AG04450 (cell line): ENCODE results near the gene VIPR2. TPM values are rescaled to one million over a fixed set of nuclear protein-coding genes. Genes with fewer than 3 reads are reported as not detected.

Experiments
- CTCF ChIA-PET: fragments of 300-600, 350-600 bp; formaldehyde crosslinking; extraction: SDS; loops from one replicate; lab custom pipeline; 2022; ENCODE audit warnings: antibody characterized with exemption, inconsistent platforms; lab: Charles Lee
- POLR2A ChIA-PET: fragments of 350-600 bp; formaldehyde crosslinking; extraction: SDS; loops from one replicate; lab custom pipeline; 2021; ENCODE audit warnings: antibody characterized with exemption, inconsistent platforms; lab: Yijun Ruan, JAX
- DNase-seq: peaks from one replicate; pipeline ENCODE4 v3.0.0-alpha.2; 2011; ENCODE audit warnings: low read depth, low spot score
- H3K27ac ChIP-seq: one replicate; pipeline ENCODE4 v1.5.1; 2012; ENCODE audit warnings: low read depth, low read length, control low read depth
- H3K27me3 ChIP-seq: one replicate; pipeline ENCODE4 v1.6.0; 2012; ENCODE audit warnings: low read length; ENCODE audit not compliant: control insufficient read depth, insufficient read depth
- H3K4me3 ChIP-seq: 2 replicates; pipeline ENCODE4 v1.5.1; 2011; ENCODE audit warnings: mild to moderate bottlenecking, low read depth, low read length, control low read depth
- H3K9me3 ChIP-seq: 2 replicates; pipeline ENCODE4 v1.5.1; 2012; ENCODE audit warnings: low read length; ENCODE audit not compliant: control insufficient read depth, insufficient read depth
- polyA plus RNA-seq: library from polyadenylated mRNA; depleted of rRNA; stranded (reverse); fragments of >200 nt; gene quantifications from 2 replicates; pipeline ENCODE4 v1.2.3, GENCODE V29; 2011
- TF ChIP-seq, protein P1 (sequence below): IDR thresholded peaks from 2 replicates; pipeline ENCODE4 v1.5.1; 2011; ENCODE audit warnings: low read depth, low read length, control low read depth, inconsistent platforms

Gene VIPR2
- polyA plus RNA-seq, 1 experiment: not detected

DNA sequence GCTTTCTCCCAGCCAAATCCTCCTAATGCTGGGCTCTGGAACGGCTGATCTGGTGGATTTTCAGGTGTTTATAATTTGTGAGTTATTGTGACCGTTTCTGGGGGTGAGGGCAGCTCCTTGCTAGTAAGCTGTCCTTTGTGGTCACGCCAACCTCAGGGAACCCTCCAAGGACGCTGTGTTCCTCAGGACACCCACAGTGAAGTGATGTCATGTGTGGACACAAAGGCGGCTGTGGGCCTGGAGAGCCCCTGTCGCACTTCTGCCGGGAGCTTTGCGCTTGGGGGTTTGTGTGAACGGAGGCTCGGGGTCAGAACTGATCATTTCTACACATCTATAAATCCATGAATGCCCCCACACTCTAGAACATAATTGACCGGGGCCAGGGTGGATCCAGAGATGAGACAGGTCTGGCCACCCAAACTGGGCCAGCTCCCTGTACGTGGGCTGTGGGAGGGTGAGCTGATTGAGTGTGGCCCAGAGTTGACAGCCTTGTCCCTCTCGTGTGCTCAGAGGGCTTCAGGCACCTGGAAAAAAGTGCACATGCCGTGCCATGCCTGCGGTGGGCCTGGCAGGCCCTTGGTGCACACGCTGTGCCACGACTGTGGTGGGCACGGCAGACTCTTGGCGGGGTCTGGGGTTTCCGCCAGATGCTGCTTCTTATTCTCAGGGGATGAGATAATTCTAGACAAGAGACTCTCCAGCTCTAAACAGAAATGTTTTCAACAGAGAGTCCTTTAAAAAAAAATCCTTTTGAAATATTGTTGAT, 130.2 kb downstream of the VIPR2 start:
- POLR2A ChIA-PET: no interaction called here
- H3K27ac ChIP-seq: no peak overlapping the region
- no peaks in the 10 kb centered on the region for H3K27me3 ChIP-seq

DNA sequence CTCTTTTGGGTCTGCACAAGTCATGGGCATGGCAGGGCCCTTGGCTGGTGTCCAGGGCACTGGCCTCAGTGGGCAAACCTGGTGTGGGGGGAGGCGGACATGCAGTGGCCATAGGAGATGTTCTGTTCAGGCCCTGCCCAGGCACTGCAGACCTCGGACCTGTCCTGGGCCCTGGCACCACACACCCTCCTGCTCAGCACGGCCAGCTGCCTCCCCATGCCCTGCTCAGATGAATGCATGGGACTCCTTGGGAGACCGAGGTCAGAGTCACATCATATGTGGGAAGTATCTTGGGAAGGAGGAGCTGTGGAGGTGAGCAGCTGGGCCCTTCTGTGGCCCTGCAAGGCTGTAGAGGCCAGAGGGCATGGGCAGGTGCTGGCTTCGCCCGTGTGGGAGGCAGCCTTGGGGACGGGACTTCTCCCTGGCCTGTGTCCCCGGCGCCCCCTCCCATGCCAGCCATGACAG, 130.8 kb downstream of the VIPR2 start:
- no peak overlapping the region for H3K27ac ChIP-seq
- H3K9me3 ChIP-seq: peaks cover 57% of the 10 kb centered on the region
- CTCF ChIA-PET: no interaction called here
- no peaks in the 10 kb centered on the region for H3K27me3 ChIP-seq
- no peak overlapping the region for H3K4me3 ChIP-seq
- TF ChIP-seq, protein P1, sequence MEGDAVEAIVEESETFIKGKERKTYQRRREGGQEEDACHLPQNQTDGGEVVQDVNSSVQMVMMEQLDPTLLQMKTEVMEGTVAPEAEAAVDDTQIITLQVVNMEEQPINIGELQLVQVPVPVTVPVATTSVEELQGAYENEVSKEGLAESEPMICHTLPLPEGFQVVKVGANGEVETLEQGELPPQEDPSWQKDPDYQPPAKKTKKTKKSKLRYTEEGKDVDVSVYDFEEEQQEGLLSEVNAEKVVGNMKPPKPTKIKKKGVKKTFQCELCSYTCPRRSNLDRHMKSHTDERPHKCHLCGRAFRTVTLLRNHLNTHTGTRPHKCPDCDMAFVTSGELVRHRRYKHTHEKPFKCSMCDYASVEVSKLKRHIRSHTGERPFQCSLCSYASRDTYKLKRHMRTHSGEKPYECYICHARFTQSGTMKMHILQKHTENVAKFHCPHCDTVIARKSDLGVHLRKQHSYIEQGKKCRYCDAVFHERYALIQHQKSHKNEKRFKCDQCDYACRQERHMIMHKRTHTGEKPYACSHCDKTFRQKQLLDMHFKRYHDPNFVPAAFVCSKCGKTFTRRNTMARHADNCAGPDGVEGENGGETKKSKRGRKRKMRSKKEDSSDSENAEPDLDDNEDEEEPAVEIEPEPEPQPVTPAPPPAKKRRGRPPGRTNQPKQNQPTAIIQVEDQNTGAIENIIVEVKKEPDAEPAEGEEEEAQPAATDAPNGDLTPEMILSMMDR: no peak
- no peak for DNase-seq
- POLR2A ChIA-PET: no interaction called here

More for the DNA sequence above, 130.2 kb downstream of the VIPR2 start:
- no peak overlapping the region for H3K4me3 ChIP-seq
- no peak for DNase-seq
- TF ChIP-seq, protein P1: no peak
- H3K9me3 ChIP-seq: peaks cover 61% of the 10 kb centered on the region
- CTCF ChIA-PET: no interaction called here

DNA sequence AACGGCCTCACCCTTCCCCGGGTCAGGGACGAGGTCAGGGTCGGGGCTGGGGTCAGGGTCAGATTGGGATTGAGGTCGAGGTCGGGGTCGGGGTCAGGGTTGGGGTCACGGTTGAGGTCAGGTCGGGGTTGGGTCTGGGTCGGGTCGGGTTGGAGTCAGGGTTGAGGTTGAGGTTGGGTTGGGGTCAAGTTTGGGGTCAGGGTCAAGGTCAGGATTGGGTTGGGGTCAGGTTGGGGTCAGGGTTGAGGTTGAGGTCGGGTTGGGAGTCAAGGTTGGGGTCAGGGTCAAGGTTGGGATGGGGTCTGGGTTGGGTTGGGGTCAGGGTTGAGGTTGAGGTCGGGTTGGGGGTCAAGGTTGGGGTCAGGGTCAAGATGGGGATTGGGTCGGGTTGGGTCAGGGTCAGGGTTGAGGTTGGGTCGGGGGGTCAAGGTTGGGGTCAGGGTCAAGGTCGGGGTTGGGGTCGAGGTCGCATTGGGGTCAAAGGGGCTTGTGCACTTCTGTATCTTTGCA, 131.4 kb downstream of the VIPR2 start:
- no peaks in the 10 kb centered on the region for H3K27me3 ChIP-seq
- ChIA-PET CTCF (no interaction called here), POLR2A (no interaction called here)
- H3K27ac ChIP-seq: no peak overlapping the region
- no peak for DNase-seq
- H3K4me3 ChIP-seq: no peak overlapping the region
- H3K9me3 ChIP-seq: peaks cover 57% of the 10 kb centered on the region
- TF ChIP-seq, protein P1: no peak

DNA sequence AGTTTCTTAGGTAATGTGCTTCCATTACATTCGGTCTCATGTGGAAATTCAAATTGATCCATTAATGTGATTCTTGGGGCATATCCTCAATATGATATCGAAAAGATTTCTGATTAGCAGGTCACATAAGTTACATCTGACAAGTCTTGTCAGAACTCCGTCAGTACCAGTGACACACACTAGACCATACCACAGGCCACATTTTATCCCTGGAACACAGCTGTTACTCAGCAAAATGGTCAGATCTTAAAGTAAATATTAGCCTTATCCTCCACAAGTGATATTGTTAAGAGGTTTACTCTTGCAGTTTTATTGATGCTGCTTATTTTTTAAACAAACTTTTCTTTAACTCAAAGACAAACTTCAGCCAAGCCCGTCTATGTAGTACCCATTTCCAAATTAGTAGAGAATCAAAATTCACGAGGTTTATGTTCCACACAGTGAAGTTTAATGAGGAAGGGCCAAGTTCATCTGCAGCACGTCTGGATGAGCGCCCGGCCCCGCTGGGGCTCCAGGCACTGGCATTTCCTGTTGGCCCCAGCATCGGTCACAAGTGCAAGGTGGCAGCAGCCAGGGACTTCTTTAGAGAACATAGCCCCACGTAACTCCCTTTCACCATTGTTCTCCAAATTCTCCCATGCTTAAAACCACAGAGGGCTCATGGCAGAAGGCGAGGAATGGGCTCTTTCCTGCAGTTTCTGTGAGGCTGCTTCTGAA, 132.2 kb downstream of the VIPR2 start:
- Histone ChIP-seq H3K27ac (no peak overlapping the region), H3K27me3 (no peaks in the 10 kb centered on the region), H3K9me3 (peaks cover 62% of the 10 kb centered on the region), H3K4me3 (no peak overlapping the region)
- no peak for DNase-seq
- POLR2A ChIA-PET: no interaction called here
- TF ChIP-seq, protein P1: no peak
- CTCF ChIA-PET: no interaction called here

DNA sequence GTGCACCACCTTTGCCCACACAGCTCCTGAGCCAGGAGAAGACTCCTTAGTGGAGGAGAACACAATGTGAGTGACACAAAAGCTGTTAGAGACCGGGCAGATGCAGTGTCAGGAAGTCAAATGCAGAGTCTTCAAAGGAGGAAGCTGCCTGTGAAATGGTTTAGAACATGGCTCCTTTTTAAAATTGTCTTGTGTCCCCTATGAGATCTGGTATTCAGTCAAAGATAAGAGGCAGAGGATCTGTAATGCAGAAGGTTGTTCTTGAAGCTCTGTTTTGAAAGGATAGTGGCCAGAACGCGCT, 133.0 kb downstream of the VIPR2 start:
- ChIA-PET CTCF (no interaction called here), POLR2A (no interaction called here)
- Histone ChIP-seq H3K9me3 (peaks cover 64% of the 10 kb centered on the region), H3K4me3 (no peak overlapping the region), H3K27me3 (no peaks in the 10 kb centered on the region), H3K27ac (no peak overlapping the region)
- TF ChIP-seq, protein P1: no peak
- no peak for DNase-seq
